ENCODE results near the gene HOXC13.
A peak's percentile ranks its signal among the peaks of the same experiment; 100 is the strongest.

The HOXC13 gene

DNA sequence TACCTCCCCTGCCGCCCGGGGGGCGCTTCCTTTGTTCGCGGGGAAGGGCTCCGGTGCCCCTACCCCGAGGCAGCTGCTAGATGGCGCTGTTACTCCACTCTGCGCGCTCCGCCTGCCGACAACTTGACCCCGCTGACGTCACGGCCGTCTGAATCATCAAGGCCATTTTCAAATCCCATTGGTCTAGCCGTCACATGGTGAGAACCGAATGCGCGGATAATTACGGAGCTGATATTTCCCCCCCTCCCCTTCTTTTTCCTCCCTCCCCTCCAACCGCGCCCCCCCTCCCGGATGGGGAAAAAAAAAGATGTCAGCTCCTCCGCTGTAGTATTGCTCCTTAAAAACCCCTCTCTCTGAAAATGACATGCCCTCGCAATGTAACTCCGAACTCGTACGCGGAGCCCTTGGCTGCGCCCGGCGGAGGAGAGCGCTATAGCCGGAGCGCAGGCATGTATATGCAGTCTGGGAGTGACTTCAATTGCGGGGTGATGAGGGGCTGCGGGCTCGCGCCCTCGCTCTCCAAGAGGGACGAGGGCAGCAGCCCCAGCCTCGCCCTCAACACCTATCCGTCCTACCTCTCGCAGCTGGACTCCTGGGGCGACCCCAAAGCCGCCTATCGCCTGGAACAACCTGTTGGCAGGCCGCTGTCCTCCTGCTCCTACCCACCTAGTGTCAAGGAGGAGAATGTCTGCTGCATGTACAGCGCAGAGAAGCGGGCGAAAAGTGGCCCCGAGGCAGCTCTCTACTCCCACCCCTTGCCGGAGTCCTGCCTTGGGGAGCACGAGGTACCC lies 46.5 kb downstream of the HOXC13 start, which contains the start of gene HOXC10:
Gene HOXC10 (plus strand): TSS at position 246 of the 791 bp plus-strand sequence. CDS start 114 bp downstream, at position 360.
- Histone ChIP-seq H3K27ac (ENCODE audit: low read depth, low read length) (peak within 1 kb of the TSS; percentile 28), H3K4me1 (ENCODE audit: control insufficient read depth, low read length) (peaks cover 53% of the 10 kb centered on the region), H3K4me2 (ENCODE audit: low read length) (peak within 1 kb of the TSS; percentile 82), H3K79me2 (ENCODE audit: control insufficient read depth, low read length) (no peaks in the 10 kb centered on the region), H3K27me3 (ENCODE audit: control insufficient read depth, low read length) (peaks cover 74% of the 10 kb centered on the region), H3F3A (ENCODE audit: control insufficient read depth, insufficient read depth) (peaks cover 8% of the 10 kb centered on the region; the same call in 1 of the 2 replicates), H3K9me3 (ENCODE audit: control insufficient read depth, insufficient read depth, low read length) (no peaks in the 10 kb centered on the region), H3K36me3 (ENCODE audit: control insufficient read depth, low read length) (no peaks in the 10 kb centered on the region), H4K20me1 (ENCODE audit: control insufficient read depth, insufficient read depth, low read depth, low read length) (peaks cover 6% of the 10 kb centered on the region; the same call in 1 of the 2 replicates), H3K9me2 (replicated peaks; ENCODE audit: control insufficient read depth, low read length) (no peaks in the 10 kb centered on the region), H3K4me3 (ENCODE audit: low read length) (peak within 1 kb of the TSS; percentile 67)
- TF ChIP-seq, protein P1, sequence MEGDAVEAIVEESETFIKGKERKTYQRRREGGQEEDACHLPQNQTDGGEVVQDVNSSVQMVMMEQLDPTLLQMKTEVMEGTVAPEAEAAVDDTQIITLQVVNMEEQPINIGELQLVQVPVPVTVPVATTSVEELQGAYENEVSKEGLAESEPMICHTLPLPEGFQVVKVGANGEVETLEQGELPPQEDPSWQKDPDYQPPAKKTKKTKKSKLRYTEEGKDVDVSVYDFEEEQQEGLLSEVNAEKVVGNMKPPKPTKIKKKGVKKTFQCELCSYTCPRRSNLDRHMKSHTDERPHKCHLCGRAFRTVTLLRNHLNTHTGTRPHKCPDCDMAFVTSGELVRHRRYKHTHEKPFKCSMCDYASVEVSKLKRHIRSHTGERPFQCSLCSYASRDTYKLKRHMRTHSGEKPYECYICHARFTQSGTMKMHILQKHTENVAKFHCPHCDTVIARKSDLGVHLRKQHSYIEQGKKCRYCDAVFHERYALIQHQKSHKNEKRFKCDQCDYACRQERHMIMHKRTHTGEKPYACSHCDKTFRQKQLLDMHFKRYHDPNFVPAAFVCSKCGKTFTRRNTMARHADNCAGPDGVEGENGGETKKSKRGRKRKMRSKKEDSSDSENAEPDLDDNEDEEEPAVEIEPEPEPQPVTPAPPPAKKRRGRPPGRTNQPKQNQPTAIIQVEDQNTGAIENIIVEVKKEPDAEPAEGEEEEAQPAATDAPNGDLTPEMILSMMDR (IDR thresholded peaks at IDR 0.05; ENCODE audit: low read depth, low read length, poor library complexity, severe bottlenecking), result peak; percentile 73
- TF ChIP-seq EZH2phosphoT487 (IDR thresholded peaks at IDR 0.05; ENCODE audit: borderline replicate concordance, low read length), result no peak

DNA sequence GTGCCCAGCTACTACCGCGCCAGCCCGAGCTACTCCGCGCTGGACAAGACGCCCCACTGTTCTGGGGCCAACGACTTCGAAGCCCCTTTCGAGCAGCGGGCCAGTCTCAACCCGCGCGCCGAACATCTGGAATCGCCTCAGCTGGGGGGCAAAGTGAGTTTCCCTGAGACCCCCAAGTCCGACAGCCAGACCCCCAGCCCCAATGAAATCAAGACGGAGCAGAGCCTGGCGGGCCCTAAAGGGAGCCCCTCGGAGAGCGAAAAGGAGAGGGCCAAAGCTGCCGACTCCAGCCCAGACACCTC lies 47.0 kb downstream of the HOXC13 start:
- Histone ChIP-seq H3K27ac (ENCODE audit: low read depth, low read length) (no peak overlapping the region), H3F3A (ENCODE audit: control insufficient read depth, insufficient read depth) (peaks cover 8% of the 10 kb centered on the region; the same call in 1 of the 2 replicates), H3K4me2 (ENCODE audit: low read length) (no peak overlapping the region), H3K4me3 (ENCODE audit: low read length) (no peak overlapping the region), H3K27me3 (ENCODE audit: control insufficient read depth, low read length) (peaks cover 79% of the 10 kb centered on the region), H3K4me1 (ENCODE audit: control insufficient read depth, low read length) (peaks cover 55% of the 10 kb centered on the region), H3K36me3 (ENCODE audit: control insufficient read depth, low read length) (no peaks in the 10 kb centered on the region), H3K9me2 (replicated peaks; ENCODE audit: control insufficient read depth, low read length) (no peaks in the 10 kb centered on the region), H4K20me1 (ENCODE audit: control insufficient read depth, insufficient read depth, low read depth, low read length) (peaks cover 6% of the 10 kb centered on the region; the same call in 1 of the 2 replicates), H3K9me3 (ENCODE audit: control insufficient read depth, insufficient read depth, low read length) (no peaks in the 10 kb centered on the region), H3K79me2 (ENCODE audit: control insufficient read depth, low read length) (no peaks in the 10 kb centered on the region)
- TF ChIP-seq EZH2phosphoT487 (IDR thresholded peaks at IDR 0.05; ENCODE audit: borderline replicate concordance, low read length), result no peak
- TF ChIP-seq, protein P1 (IDR thresholded peaks at IDR 0.05; ENCODE audit: low read depth, low read length, poor library complexity, severe bottlenecking), result no peak

DNA sequence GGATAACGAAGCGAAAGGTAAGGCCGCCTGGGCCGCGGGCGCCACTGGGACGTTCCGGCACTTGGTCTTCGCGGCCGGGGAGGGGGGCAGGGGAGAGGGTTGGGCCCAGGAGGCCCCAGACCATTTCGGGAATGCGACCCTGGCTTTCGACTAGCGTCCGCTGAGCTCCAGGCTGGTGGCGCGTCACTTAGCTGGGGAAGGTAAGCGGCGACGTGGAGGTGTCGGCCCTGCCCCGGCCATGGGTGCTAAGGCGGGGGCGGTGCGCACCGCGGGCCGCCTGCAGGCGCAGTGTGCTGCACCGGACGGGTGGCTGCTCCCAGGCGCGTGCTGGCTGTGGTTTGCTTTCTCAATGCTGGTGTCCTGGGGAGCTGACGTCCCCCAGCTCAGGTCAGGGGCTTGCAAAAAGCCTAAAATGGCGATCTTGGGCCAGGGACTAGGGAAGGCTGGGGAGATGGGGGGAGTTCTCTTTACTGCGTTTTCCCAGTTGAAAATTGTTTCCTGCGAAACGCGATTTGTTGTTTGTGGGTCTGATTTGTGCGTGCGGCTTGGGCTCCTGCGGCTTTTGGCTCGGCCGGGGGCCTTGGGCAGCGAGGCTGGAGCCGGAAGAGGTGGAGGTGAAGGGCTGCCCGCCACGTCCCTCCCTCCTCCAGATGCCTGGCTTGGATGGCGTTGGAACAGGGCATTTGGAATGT lies 47.5 kb downstream of the HOXC13 start:
- H3K4me2 ChIP-seq (ENCODE audit: low read length), result no peak overlapping the region
- peak; percentile 85 for TF ChIP-seq EZH2phosphoT487 (IDR thresholded peaks at IDR 0.05; ENCODE audit: borderline replicate concordance, low read length)
- TF ChIP-seq, protein P1 (IDR thresholded peaks at IDR 0.05; ENCODE audit: low read depth, low read length, poor library complexity, severe bottlenecking), result no peak
- H3K4me3 ChIP-seq (ENCODE audit: low read length), result no peak overlapping the region
- H4K20me1 ChIP-seq (ENCODE audit: control insufficient read depth, insufficient read depth, low read depth, low read length), result peaks cover 6% of the 10 kb centered on the region; the same call in 1 of the 2 replicates
- H3K36me3 ChIP-seq (ENCODE audit: control insufficient read depth, low read length), result no peaks in the 10 kb centered on the region
- peaks cover 5% of the 10 kb centered on the region; the same call in 1 of the 2 replicates for H3F3A ChIP-seq (ENCODE audit: control insufficient read depth, insufficient read depth)
- no peaks in the 10 kb centered on the region for H3K79me2 ChIP-seq (ENCODE audit: control insufficient read depth, low read length)
- H3K4me1 ChIP-seq (ENCODE audit: control insufficient read depth, low read length), result peaks cover 55% of the 10 kb centered on the region
- no peak overlapping the region for H3K27ac ChIP-seq (ENCODE audit: low read depth, low read length)
- H3K27me3 ChIP-seq (ENCODE audit: control insufficient read depth, low read length), result peaks cover 84% of the 10 kb centered on the region
- no peaks in the 10 kb centered on the region for H3K9me2 ChIP-seq (replicated peaks; ENCODE audit: control insufficient read depth, low read length)
- no peaks in the 10 kb centered on the region for H3K9me3 ChIP-seq (ENCODE audit: control insufficient read depth, insufficient read depth, low read length)

All from DOHH2 (cell line).